Bone marrow (tissue), 2 donors: ENCODE results near the gene HUNK.

Source experiments
- DNase-seq, 2 donors: peaks; one replicate each; lab custom pipeline; 2025; lab: John Stamatoyannopoulos, UW

Gene HUNK

GRCh38 chr21:31896019-31896418 lies 23.2 kb downstream of the HUNK start:
- DNase-seq = no peak

- DNase-seq = no peak
Observed at GRCh38 chr21:31897311-31897710, 24.5 kb downstream of the HUNK start.

GRCh38 chr21:31898933-31899630 lies 26.3 kb downstream of the HUNK start:
- DNase-seq = no peak

- no peak for DNase-seq
Observed at GRCh38 chr21:31900121-31900895, 27.5 kb downstream of the HUNK start.

- DNase-seq = no peak
Observed at GRCh38 chr21:31901315-31901714, 28.5 kb downstream of the HUNK start.

GRCh38 chr21:31902438-31902837 lies 29.6 kb downstream of the HUNK start:
- no peak for DNase-seq

- no peak for DNase-seq
Observed at GRCh38 chr21:31903896-31904295, 31.1 kb downstream of the HUNK start.

GRCh38 chr21:31905503-31906451 lies 33.0 kb downstream of the HUNK start:
- DNase-seq = no peak

- no peak for DNase-seq
Observed at GRCh38 chr21:31908106-31909031, 35.5 kb downstream of the HUNK start.

- no peak for DNase-seq
Observed at GRCh38 chr21:31909153-31910073, 36.6 kb downstream of the HUNK start.

GRCh38 chr21:31910074-31910470 lies 37.3 kb downstream of the HUNK start:
- DNase-seq = no peak

GRCh38 chr21:31911138-31911907 lies 38.5 kb downstream of the HUNK start:
- DNase-seq = no peak

- no peak for DNase-seq
Observed at GRCh38 chr21:31912501-31912900, 39.7 kb downstream of the HUNK start.

- DNase-seq = no peak
Observed at GRCh38 chr21:31913182-31913608, 40.4 kb downstream of the HUNK start.

- DNase-seq = no peak
Observed at GRCh38 chr21:31914472-31914871, 41.7 kb downstream of the HUNK start.

- no peak for DNase-seq
Observed at GRCh38 chr21:31915566-31915965, 42.7 kb downstream of the HUNK start.

- no peak for DNase-seq
Observed at GRCh38 chr21:31917108-31917507, 44.3 kb downstream of the HUNK start.

- no peak for DNase-seq
Observed at GRCh38 chr21:31918250-31918775, 45.5 kb downstream of the HUNK start.

GRCh38 chr21:31920275-31920674 lies 47.5 kb downstream of the HUNK start:
- DNase-seq = no peak
